GM06990 (cell line): ENCODE measurements around the gene MROH2A.

Experiments
- DNase-seq: peaks from one replicate; pipeline ENCODE4 v3.0.0-alpha.2; 2011; ENCODE audit not compliant: insufficient read length; ENCODE audit errors: extremely low read depth
- H3K27me3 ChIP-seq: replicated peaks from 2 replicates; pipeline ENCODE4 v1.6.0; 2011; ENCODE audit warnings: low read length; ENCODE audit not compliant: control insufficient read depth, insufficient read depth
- H3K36me3 ChIP-seq: 2 replicates; pipeline ENCODE4 v1.5.1; 2011; ENCODE audit warnings: low read length; ENCODE audit not compliant: control insufficient read depth, insufficient read depth
- H3K4me3 ChIP-seq: replicated peaks from 2 replicates; pipeline ENCODE4 v1.5.1; 2011; ENCODE audit warnings: low read depth, mild to moderate bottlenecking, control low read depth, low read length
- TF ChIP-seq, protein P1 (sequence below): IDR thresholded peaks from 2 replicates; pipeline ENCODE4 v1.5.1; 2011; ENCODE audit warnings: low read length, control low read depth, mild to moderate bottlenecking, inconsistent platforms; ENCODE audit not compliant: insufficient read depth, poor library complexity, severe bottlenecking

MROH2A gene

GRCh38 chr2:233854241-233854981 is 76.3 kb downstream of the MROH2A start, which contains the start of gene HJURP:
Gene HJURP, minus strand, starts transcription at chr2:233854535. Its CDS starts 35 bp downstream, at chr2:233854500.
- no peaks in the 10 kb centered on the region for H3K27me3 ChIP-seq
- TF ChIP-seq, protein P1, sequence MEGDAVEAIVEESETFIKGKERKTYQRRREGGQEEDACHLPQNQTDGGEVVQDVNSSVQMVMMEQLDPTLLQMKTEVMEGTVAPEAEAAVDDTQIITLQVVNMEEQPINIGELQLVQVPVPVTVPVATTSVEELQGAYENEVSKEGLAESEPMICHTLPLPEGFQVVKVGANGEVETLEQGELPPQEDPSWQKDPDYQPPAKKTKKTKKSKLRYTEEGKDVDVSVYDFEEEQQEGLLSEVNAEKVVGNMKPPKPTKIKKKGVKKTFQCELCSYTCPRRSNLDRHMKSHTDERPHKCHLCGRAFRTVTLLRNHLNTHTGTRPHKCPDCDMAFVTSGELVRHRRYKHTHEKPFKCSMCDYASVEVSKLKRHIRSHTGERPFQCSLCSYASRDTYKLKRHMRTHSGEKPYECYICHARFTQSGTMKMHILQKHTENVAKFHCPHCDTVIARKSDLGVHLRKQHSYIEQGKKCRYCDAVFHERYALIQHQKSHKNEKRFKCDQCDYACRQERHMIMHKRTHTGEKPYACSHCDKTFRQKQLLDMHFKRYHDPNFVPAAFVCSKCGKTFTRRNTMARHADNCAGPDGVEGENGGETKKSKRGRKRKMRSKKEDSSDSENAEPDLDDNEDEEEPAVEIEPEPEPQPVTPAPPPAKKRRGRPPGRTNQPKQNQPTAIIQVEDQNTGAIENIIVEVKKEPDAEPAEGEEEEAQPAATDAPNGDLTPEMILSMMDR: no peak
- peak; percentile 95 for DNase-seq
- peaks cover 6% of the 10 kb centered on the region for H3K36me3 ChIP-seq
- H3K4me3 ChIP-seq: peak within 1 kb of the TSS; percentile 94

DNA sequence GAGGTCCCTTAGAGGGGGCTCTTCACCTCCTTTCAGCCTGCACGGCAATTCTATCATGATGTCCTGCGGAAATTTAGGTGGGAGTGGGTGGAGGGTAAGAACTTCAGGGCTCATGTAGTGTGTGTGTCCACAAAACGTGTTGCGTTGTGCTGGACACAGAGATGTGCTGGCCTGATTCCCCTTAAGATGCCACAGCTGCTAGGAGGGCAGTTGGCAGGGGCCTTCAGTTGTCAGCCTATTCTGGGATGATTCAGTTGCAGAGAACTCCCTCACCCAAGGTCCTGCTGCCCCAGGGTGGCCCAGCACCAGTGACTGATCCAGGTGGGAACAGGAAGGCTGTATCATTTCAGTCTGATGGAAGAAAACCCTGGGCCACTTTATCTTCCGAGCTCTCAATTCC is 77.2 kb downstream of the MROH2A start:
- peaks cover 3% of the 10 kb centered on the region; the same call in 1 of the 2 replicates for H3K36me3 ChIP-seq
- no peaks in the 10 kb centered on the region for H3K27me3 ChIP-seq
- TF ChIP-seq, protein P1: no peak
- DNase-seq: no peak
- no peak overlapping the region for H3K4me3 ChIP-seq

DNA sequence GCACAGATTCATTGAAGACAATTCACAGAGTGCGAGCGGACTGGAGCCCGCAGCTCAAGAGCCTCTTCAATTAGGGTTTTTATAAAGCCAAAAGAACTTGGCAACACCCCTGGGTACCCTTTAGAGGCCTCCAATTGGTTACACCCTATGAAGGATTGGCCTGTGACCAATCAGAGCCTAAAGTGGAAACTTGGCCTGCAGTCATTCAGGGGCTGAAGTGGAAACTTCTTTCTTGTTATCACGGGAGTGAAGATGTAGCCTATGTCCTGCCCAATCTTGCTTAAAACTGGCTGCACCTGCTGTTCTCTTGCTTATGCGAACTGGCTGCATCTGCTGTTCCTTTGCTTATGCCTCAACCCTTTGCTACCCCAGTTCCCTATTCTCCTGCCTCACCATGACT is 78.1 kb downstream of the MROH2A start:
- H3K4me3 ChIP-seq: no peak overlapping the region
- no peaks in the 10 kb centered on the region for H3K27me3 ChIP-seq
- TF ChIP-seq, protein P1: no peak
- DNase-seq: no peak
- H3K36me3 ChIP-seq: no peaks in the 10 kb centered on the region; the same call in 1 of the 2 replicates

- no peak for DNase-seq
- TF ChIP-seq, protein P1: peak; percentile 89
- Histone ChIP-seq H3K27me3 (no peaks in the 10 kb centered on the region), H3K36me3 (no peaks in the 10 kb centered on the region), H3K4me3 (no peak overlapping the region)
Measured at GRCh38 chr2:233857511-233858141, 79.5 kb downstream of the MROH2A start.

GRCh38 chr2:233858331-233858730 is 80.2 kb downstream of the MROH2A start:
- TF ChIP-seq, protein P1: no peak
- H3K4me3 ChIP-seq: no peak overlapping the region
- no peak for DNase-seq

More at GRCh38 chr2:233858331-233858730, 80.2 kb downstream of the MROH2A start:
- Histone ChIP-seq H3K27me3 (no peaks in the 10 kb centered on the region), H3K36me3 (no peaks in the 10 kb centered on the region)
